MM.1S (cell line): ENCODE data around the gene ITGA8.

Experiments used
- EZH2 ChIP-seq: fragments of 300-600 bp; sonication (generic); optimal IDR thresholded peaks from 2 replicates; pipeline ENCODE3; 2017; ENCODE audit warnings: low read depth, mild to moderate bottlenecking, antibody characterized with exemption, low read length, mixed read lengths
- EZH2phosphoT487 ChIP-seq: fragments of 300-600 bp; sonication (generic); IDR thresholded peaks from 2 replicates; pipeline ENCODE4 v1.6.1; 2018; ENCODE audit warnings: antibody characterized with exemption, low read length
- TF ChIP-seq, protein P1 (sequence below): fragments of 300-600 bp; sonication (generic); IDR thresholded peaks from 2 replicates; pipeline ENCODE4 v1.5.1; 2016; ENCODE audit warnings: antibody characterized with exemption, low read length, mixed read lengths

DNA sequence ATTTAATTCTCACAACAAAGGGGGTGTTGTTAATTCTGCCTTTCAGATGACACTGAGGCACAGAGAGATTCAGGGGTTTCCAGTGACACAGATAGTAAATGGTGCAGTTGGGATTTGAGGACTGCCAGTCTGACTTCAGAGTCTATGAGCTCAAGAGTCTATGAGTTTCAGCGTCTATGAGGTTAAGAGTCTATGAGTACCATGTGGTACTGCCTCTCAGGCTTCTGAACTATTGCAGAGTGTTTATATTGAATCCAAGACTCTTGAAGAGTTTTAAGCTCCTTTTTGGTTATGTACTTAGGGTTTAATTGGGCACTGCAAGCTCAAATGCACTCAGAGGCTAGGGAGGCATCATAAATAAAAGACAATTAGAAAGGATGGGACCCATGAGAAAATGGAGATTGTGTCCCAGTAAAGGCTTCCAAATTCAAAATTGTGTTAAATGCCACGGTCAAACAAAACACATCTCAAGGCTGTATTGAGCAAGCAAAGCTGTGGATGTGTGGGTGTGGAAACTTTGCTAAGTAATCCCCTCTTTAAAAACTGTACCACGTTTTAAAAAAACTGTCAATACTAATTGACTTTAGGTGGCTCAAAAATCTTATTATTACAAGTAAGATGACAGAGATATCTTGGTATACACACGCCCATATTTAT lies 224.7 kb downstream of the ITGA8 start:
- TF ChIP-seq, protein P1, sequence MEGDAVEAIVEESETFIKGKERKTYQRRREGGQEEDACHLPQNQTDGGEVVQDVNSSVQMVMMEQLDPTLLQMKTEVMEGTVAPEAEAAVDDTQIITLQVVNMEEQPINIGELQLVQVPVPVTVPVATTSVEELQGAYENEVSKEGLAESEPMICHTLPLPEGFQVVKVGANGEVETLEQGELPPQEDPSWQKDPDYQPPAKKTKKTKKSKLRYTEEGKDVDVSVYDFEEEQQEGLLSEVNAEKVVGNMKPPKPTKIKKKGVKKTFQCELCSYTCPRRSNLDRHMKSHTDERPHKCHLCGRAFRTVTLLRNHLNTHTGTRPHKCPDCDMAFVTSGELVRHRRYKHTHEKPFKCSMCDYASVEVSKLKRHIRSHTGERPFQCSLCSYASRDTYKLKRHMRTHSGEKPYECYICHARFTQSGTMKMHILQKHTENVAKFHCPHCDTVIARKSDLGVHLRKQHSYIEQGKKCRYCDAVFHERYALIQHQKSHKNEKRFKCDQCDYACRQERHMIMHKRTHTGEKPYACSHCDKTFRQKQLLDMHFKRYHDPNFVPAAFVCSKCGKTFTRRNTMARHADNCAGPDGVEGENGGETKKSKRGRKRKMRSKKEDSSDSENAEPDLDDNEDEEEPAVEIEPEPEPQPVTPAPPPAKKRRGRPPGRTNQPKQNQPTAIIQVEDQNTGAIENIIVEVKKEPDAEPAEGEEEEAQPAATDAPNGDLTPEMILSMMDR, result no peak
- TF ChIP-seq EZH2, result no peak
- TF ChIP-seq EZH2phosphoT487, result no peak
